ENCODE data around the gene IGDCC3.

- no peak for TF ChIP-seq POLR2A (IDR thresholded peaks at IDR 0.05; ENCODE audit: low read length)
- TF ChIP-seq GATA1 (IDR thresholded peaks at IDR 0.05; ENCODE audit: low read depth, low read length): no peak
Measured at GRCh38 chr15:65363306-65363705, 14.5 kb downstream of the IGDCC3 start.

Measured in erythroblast (primary cell).